Trophoblast cell (in vitro differentiated cells and primary cell): ENCODE data around the gene MAGI1.

ENCODE experiments used
- DNase-seq, 2 donors: peaks; one replicate each; pipeline ENCODE4 v3.0.0-alpha.2; 2016
- H2AFZ ChIP-seq: 2 replicates; pipeline ENCODE4 v1.6.1; 2013; ENCODE audit warnings: low read length, moderate library complexity, mild to moderate bottlenecking; ENCODE audit not compliant: insufficient read depth, poor library complexity
- H2AK5ac ChIP-seq: 2 replicates; pipeline ENCODE4 v1.6.1; 2013; ENCODE audit warnings: mild to moderate bottlenecking, low read length
- H2BK120ac ChIP-seq: 2 replicates; pipeline ENCODE4 v1.6.1; 2013; ENCODE audit warnings: low read length, mild to moderate bottlenecking, moderate library complexity; ENCODE audit not compliant: insufficient read depth, poor library complexity
- H2BK12ac ChIP-seq: 2 replicates; pipeline ENCODE4 v1.6.1; 2013; ENCODE audit warnings: mild to moderate bottlenecking, low read length, moderate library complexity
- H2BK5ac ChIP-seq: 2 replicates; pipeline ENCODE4 v1.6.1; 2013; ENCODE audit warnings: low read length, low read depth, moderate library complexity, mild to moderate bottlenecking; ENCODE audit not compliant: poor library complexity
- H3K14ac ChIP-seq: 2 replicates; pipeline ENCODE4 v1.6.1; 2013; ENCODE audit warnings: mild to moderate bottlenecking, low read length
- H3K18ac ChIP-seq: 2 replicates; pipeline ENCODE4 v1.6.1; 2013; ENCODE audit warnings: mild to moderate bottlenecking, low read length
- H3K23ac ChIP-seq: 2 replicates; pipeline ENCODE4 v1.6.1; 2013; ENCODE audit warnings: low read length
- H3K27ac ChIP-seq: 2 replicates; pipeline ENCODE4 v1.5.1; 2013; ENCODE audit warnings: low read depth, mild to moderate bottlenecking, inconsistent platforms, low read length, moderate library complexity
- H3K27me3 ChIP-seq: 2 replicates; pipeline ENCODE4 v1.6.1; 2013; ENCODE audit warnings: inconsistent platforms, mild to moderate bottlenecking, low read length, moderate library complexity; ENCODE audit not compliant: insufficient read depth
- H3K36me3 ChIP-seq, 2 experiments: 1 replicate in 1 of 2; 2 replicates in 1 of 2; pipeline ENCODE4 v1.6.1; 2013; ENCODE audit warnings: low read length in 2 of 2, mild to moderate bottlenecking in 2 of 2, moderate library complexity in 1 of 2; ENCODE audit not compliant: insufficient read depth in 2 of 2, control insufficient read depth in 1 of 2
- H3K4ac ChIP-seq: 2 replicates; pipeline ENCODE4 v1.6.1; 2013; ENCODE audit warnings: low read depth, mild to moderate bottlenecking, low read length, moderate library complexity
- H3K4me1 ChIP-seq, 2 experiments: 1 replicate in 1 of 2; 2 replicates in 1 of 2; pipeline ENCODE4 v1.6.1; 2013; ENCODE audit warnings: low read length in 2 of 2, mild to moderate bottlenecking in 2 of 2, moderate library complexity in 1 of 2; ENCODE audit not compliant: insufficient read depth in 2 of 2, control insufficient read depth in 1 of 2
- H3K4me2 ChIP-seq: 2 replicates; pipeline ENCODE4 v1.6.1; 2013; ENCODE audit warnings: inconsistent platforms, mild to moderate bottlenecking, low read length, moderate library complexity
- H3K4me3 ChIP-seq: 2 replicates; pipeline ENCODE4 v1.5.1; 2013; ENCODE audit warnings: mild to moderate bottlenecking, low read depth, low read length, inconsistent platforms
- H3K79me1 ChIP-seq: one replicate; pipeline ENCODE4 v1.6.1; 2013; ENCODE audit warnings: low read length
- H3K79me2 ChIP-seq: 2 replicates; pipeline ENCODE4 v1.6.1; 2013; ENCODE audit warnings: low read length, mild to moderate bottlenecking; ENCODE audit not compliant: control insufficient read depth, insufficient read depth, poor library complexity
- H3K9ac ChIP-seq: 2 replicates; pipeline ENCODE4 v1.6.1; 2013; ENCODE audit warnings: mild to moderate bottlenecking, low read length
- H3K9me3 ChIP-seq: 2 replicates; pipeline ENCODE4 v1.6.1; 2013; ENCODE audit warnings: low read depth, mild to moderate bottlenecking, control low read depth, inconsistent platforms, low read length; ENCODE audit not compliant: insufficient read depth
- H4K12ac ChIP-seq: 2 replicates; pipeline ENCODE4 v1.6.1; 2013; ENCODE audit warnings: low read depth, mild to moderate bottlenecking, low read length, moderate library complexity
- H4K8ac ChIP-seq: 2 replicates; pipeline ENCODE4 v1.6.1; 2013; ENCODE audit warnings: low read depth, mild to moderate bottlenecking, low read length, moderate library complexity
- H4K91ac ChIP-seq: one replicate; pipeline ENCODE4 v1.6.1; 2013; ENCODE audit warnings: low read depth, mild to moderate bottlenecking, low read length, moderate library complexity
- WGBS: extraction: QIAGEN DNeasy Blood & Tissue Kit; methylation state at CpG from one replicate; pipeline ENCODE4 v1.1.7; 2013; ENCODE audit warnings: missing lambda C conversion rate; ENCODE audit not compliant: insufficient read length, insufficient coverage; ENCODE audit errors: extremely low coverage; 5-methylcytosine and 5-hydroxymethylcytosine counted together

Gene MAGI1

DNA sequence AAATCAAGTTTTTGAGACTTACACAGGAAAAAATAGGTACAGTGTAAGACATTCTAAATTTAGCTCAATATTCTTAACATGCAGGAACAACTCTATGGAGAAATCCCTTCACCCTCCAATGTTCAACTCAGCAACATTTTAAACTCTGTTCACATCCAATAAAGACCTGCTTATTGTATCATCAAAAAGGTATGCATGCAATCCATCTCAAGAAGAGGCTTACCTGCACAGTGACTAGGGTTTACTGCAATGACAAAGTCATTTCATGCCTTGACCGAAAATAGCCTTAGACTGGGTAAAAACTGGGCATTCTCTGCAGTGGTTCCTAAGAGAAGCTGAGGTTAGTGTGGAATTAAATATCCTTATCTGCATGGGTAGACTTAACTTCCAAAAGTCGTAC lies 80.5 kb downstream of the MAGI1 start:
- Histone ChIP-seq H3K14ac (peak overlapping the region; percentile 29), H2AFZ (no peak overlapping the region), H2BK12ac (no peak overlapping the region), H3K18ac (no peak overlapping the region), H3K36me3 (no peaks in the 10 kb centered on the region), H3K9me3 (no peaks in the 10 kb centered on the region), H3K79me1 (peaks cover 6% of the 10 kb centered on the region), H4K12ac (no peak overlapping the region), H2BK120ac (no peak overlapping the region), H4K91ac (no peak overlapping the region), H2BK5ac (no peak overlapping the region), H3K23ac (no peak overlapping the region), H3K4me1 (peaks cover 3 to 8% of the 10 kb centered on the region in 2 experiments), H3K79me2 (no peaks in the 10 kb centered on the region), H3K27me3 (no peaks in the 10 kb centered on the region), H3K9ac (no peak overlapping the region), H3K4me3 (no peak overlapping the region), H2AK5ac (no peak overlapping the region), H4K8ac (no peak overlapping the region), H3K4ac (no peak overlapping the region), H3K27ac (no peak overlapping the region), H3K4me2 (no peak overlapping the region)
- peak in 1 of 2 donors; percentile 59 for DNase-seq
- WGBS: no CpG with 5 or more reads among the region's 2 CpGs

DNA sequence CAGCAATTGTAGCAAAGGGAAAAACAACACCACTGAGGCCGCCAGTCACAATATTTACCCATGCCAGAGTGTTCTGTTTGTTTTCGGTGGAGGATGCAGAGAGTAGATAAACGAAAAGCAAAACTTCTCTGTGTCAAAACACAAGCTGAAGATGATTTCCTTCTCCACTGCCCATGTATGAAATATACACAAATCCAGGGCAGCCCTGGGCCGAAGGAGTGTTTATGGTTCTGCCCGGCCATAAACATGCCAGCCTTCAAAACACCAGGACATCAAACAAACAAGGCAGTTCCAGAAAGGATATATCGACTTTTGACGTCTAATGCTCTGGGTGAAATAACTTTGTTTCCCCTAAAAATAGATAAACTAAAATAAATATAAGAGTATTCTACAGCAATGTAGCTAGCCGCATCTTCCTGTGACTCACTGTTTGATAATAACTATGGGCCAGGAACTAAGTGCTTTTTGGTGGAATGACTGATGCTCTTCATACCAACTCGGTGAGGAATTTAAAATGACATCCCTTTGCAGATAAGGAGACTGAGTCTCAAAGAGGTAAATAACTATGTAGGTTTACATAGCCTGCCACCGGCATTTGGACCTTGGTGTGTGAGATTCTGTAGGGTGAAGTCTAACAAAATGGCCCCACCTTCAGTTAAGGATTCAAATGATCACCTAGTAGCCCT lies 82.8 kb downstream of the MAGI1 start:
- Histone ChIP-seq H4K8ac (no peak overlapping the region), H3K9ac (no peak overlapping the region), H3K4ac (no peak overlapping the region), H3K4me1 (peaks cover 3 to 10% of the 10 kb centered on the region in 2 experiments), H3K4me3 (no peak overlapping the region), H3K79me1 (peaks cover 6% of the 10 kb centered on the region), H2AFZ (no peak overlapping the region), H3K9me3 (no peaks in the 10 kb centered on the region), H2BK12ac (peak overlapping the region; percentile 76), H3K79me2 (no peaks in the 10 kb centered on the region), H2AK5ac (no peak overlapping the region), H2BK120ac (no peak overlapping the region), H3K14ac (no peak overlapping the region), H3K36me3 (no peaks in the 10 kb centered on the region), H3K27ac (no peak overlapping the region), H3K18ac (no peak overlapping the region), H3K27me3 (no peaks in the 10 kb centered on the region), H4K12ac (no peak overlapping the region), H4K91ac (no peak overlapping the region), H2BK5ac (peak overlapping the region; percentile 76), H3K4me2 (no peak overlapping the region), H3K23ac (no peak overlapping the region)
- peak; percentile 35 to 71 for DNase-seq
- no CpG with 5 or more reads among the region's 10 CpGs for WGBS

DNA sequence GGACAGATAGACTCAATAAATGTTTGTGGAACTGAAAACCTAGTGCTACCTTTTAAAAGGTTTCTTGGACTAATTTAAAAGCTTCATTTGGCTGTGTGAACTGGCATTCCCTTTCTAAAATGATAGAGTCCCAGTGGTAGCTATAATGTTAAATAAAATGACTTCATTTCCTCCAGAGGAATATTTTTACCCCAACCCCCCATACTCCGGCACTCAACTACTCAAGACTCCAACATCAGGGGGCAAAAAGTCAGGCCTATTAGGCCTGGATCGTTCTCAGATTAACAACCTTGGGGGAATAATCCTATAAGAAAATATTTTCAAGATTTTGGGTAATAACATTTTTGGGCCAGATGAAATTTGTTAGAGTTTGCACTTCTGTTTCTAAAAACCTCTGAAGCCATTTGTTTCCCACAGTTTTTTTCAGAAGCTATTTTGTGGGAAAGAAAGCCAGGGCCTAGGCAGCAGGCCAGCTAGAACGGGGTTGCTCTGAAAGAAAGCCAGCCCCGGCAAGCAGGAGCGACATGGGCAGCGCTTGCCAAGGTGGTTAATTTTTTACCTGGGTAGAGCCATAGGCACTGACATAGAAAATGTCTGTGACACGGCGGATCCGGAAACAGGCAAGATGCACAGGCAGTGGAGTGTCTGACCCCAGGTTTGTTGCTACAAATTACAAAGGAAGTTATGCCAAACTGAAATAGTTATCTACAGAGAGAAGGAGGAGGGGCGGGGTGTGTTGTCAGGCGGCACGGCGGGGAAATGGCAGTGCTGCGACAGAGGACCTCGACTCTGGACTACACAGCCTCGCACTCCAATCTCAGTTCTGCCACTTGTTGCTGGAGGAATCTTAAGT lies 84.6 kb downstream of the MAGI1 start:
- WGBS: no CpG with 5 or more reads among the region's 16 CpGs

DNA sequence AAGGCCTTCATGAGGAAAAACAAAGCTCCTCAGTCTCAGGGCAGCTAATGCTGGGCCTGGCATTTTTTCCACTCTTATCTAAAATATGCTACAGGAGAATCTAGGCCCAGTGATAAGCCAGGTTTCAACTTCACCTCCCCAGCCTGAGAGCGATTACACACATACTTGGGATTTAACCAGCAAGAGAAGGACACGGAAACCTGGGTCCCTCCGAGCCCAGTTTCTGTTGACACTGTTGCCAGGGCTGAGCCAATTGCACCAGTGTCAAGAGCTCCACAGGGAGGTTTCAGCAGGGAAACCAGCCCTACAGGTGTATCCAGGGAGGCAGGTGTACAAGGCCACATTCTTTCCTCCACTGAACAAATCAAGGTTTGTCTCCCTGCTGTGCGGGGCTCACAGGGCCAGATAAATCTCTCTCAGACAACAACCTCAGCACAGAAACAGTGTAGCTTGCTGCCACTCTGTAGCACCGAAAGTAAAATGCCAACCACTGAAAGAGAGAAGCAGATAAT lies 85.4 kb downstream of the MAGI1 start:
- no peak overlapping the region for H2BK120ac ChIP-seq
- H4K12ac ChIP-seq: no peak overlapping the region

More for the DNA sequence above, 84.6 kb downstream of the MAGI1 start:
- Histone ChIP-seq H3K18ac (peak overlapping the region; percentile 39), H2BK120ac (no peak overlapping the region), H3K14ac (no peak overlapping the region), H2AFZ (no peak overlapping the region), H3K4me1 (peaks cover 3 to 12% of the 10 kb centered on the region in 2 experiments), H4K12ac (no peak overlapping the region), H2BK12ac (peak overlapping the region; percentile 13), H3K79me1 (peaks cover 7% of the 10 kb centered on the region), H3K27ac (peak overlapping the region; percentile 35), H3K9ac (no peak overlapping the region), H3K27me3 (no peaks in the 10 kb centered on the region), H3K4ac (no peak overlapping the region), H3K4me2 (no peak overlapping the region), H3K36me3 (no peaks in the 10 kb centered on the region), H4K8ac (no peak overlapping the region), H3K9me3 (no peaks in the 10 kb centered on the region), H3K79me2 (no peaks in the 10 kb centered on the region), H3K4me3 (no peak overlapping the region), H4K91ac (peak overlapping the region; percentile 42), H2BK5ac (peak overlapping the region; percentile 4), H2AK5ac (no peak overlapping the region), H3K23ac (no peak overlapping the region)
- DNase-seq: no peak

More for the DNA sequence above, 85.4 kb downstream of the MAGI1 start:
- Histone ChIP-seq H3K9me3 (no peaks in the 10 kb centered on the region), H4K91ac (no peak overlapping the region), H2AFZ (no peak overlapping the region), H3K23ac (no peak overlapping the region), H3K27ac (peak overlapping the region; percentile 71), H3K79me2 (peaks cover 2% of the 10 kb centered on the region), H3K4me2 (peak overlapping the region; percentile 21), H3K4ac (no peak overlapping the region), H2AK5ac (no peak overlapping the region), H2BK5ac (no peak overlapping the region), H2BK12ac (no peak overlapping the region), H3K36me3 (no peaks in the 10 kb centered on the region), H3K27me3 (no peaks in the 10 kb centered on the region), H4K8ac (no peak overlapping the region), H3K18ac (no peak overlapping the region), H3K79me1 (peaks cover 5% of the 10 kb centered on the region), H3K9ac (no peak overlapping the region), H3K4me1 (peaks cover 3 to 12% of the 10 kb centered on the region in 2 experiments), H3K4me3 (no peak overlapping the region), H3K14ac (no peak overlapping the region)
- no CpG with 5 or more reads among the region's 5 CpGs for WGBS
- DNase-seq: peak; percentile 97
